Psoas muscle (tissue), 8 donors: ENCODE results near the gene CPXM2. TPM values are rescaled to one million over a fixed set of nuclear protein-coding genes. Genes with fewer than 3 reads are reported as not detected.

Experiments
- ATAC-seq, 4 donors: fragments of 200-7000 bp; cut with Tn5 transposase; one replicate each; pipeline ENCODE4 v1.9.1; 2020; ENCODE audit warnings: moderate library complexity in 3 of 4, mild to moderate bottlenecking in 2 of 4
- DNase-seq, 2 donors: peaks; one replicate each; pipeline ENCODE4 v3.0.0-alpha.2; 2020
- H3K27ac ChIP-seq: fragments of 200-600 bp; one replicate; pipeline ENCODE4 v1.8.0; 2022
- H3K27me3 ChIP-seq, 3 donors: fragments of 200-600 bp in 1 of 3; one replicate each; pipeline versions ENCODE4 v1.6.1 to v1.8.0; 2013 to 2022; ENCODE audit warnings: low read length in 2 of 3, mild to moderate bottlenecking in 2 of 3, moderate library complexity in 1 of 3; ENCODE audit not compliant: insufficient read depth in 3 of 3
- H3K36me3 ChIP-seq, 2 donors: fragments of 200-600 bp in 1 of 2; one replicate each; pipeline versions ENCODE4 v1.6.1 to v1.8.0; 2013 to 2022; ENCODE audit warnings: low read depth in 1 of 2, mild to moderate bottlenecking in 1 of 2, moderate library complexity in 1 of 2; ENCODE audit not compliant: insufficient read depth in 1 of 2
- H3K4me1 ChIP-seq: fragments of 200-600 bp; one replicate; pipeline ENCODE4 v1.8.0; 2022
- H3K4me3 ChIP-seq: fragments of 200-600 bp; one replicate; pipeline ENCODE4 v1.8.0; 2022; ENCODE audit warnings: mild to moderate bottlenecking
- H3K9me3 ChIP-seq: fragments of 200-600 bp; one replicate; pipeline ENCODE4 v1.8.0; 2022
- CTCF ChIP-seq: fragments of 200-600 bp; IDR thresholded peaks from one replicate; pipeline ENCODE4 v1.8.0; 2022; ENCODE audit warnings: antibody characterized with exemption
- WGBS, 3 donors: extraction: QIAGEN DNeasy Blood & Tissue Kit; methylation state at CpG; one replicate each; pipeline versions ENCODE4 v1.1.6 to v1.1.7; 2013; 5-methylcytosine and 5-hydroxymethylcytosine counted together
- intact Hi-C, 2 donors: fragments of 100-400 bp; cut with DNase I; formaldehyde crosslinking; loops; one replicate each; pipeline versions ENCODE4 v1.11.0 to v1.14.2; 2022
- long read RNA-seq, 2 donors: library from polyadenylated mRNA; unstranded; transcript quantifications; one replicate each; pipeline ENCODE4 v2.0.0, GENCODE V29; 2021
- polyA plus RNA-seq, 3 donors: library from polyadenylated mRNA; stranded (reverse); fragments of 200-250 nt; gene quantifications; one replicate each; pipeline ENCODE4 v1.2.3, GENCODE V29; 2013
- total RNA-seq, 4 donors: library from RNA; stranded (reverse); fragmentation: NEBNext Ultra II Directional in 2 of 4; extraction: Animal tissue kit (Norgen Biotek cat#: 25700) in 2 of 4; gene quantifications; one replicate each; pipeline versions ENCODE4 v1.2.1 to v1.2.4, GENCODE V29; 2021 to 2023
- donor health status: healthy with polysubstance abuse.
- donor health status: DM: no; HTN: no; CAD: no; lungs with moderate emphysema.
- donor health status: Bipolar disorder and iron deficiency.
- donor health status: healthy.
- donor health status: DM: yes; HTN: yes; CAD: no.
- donor health status: DM: no; HTN: no; CAD: no.
- donor health status: DM: no; HTN: no; CAD: no.
- donor health status: DM: yes; HTN: yes; CAD: no.

Gene CPXM2
- total RNA-seq = 1 to 10 TPM; 1.1 to 5.2 (median 2.5) TPM
- 1 to 10 TPM in 1 of 3 donors, under 1 TPM in 2; 0.78 to 1.4 (median 0.83) TPM for polyA plus RNA-seq
- long read RNA-seq, donor 1 = 0 reads
- long read RNA-seq, donor 2, partial matches to known transcripts = 4 of 5 reads
- long read RNA-seq, donor 2, other reads (novel, unspliced or antisense) = 1 of 5 reads

DNA sequence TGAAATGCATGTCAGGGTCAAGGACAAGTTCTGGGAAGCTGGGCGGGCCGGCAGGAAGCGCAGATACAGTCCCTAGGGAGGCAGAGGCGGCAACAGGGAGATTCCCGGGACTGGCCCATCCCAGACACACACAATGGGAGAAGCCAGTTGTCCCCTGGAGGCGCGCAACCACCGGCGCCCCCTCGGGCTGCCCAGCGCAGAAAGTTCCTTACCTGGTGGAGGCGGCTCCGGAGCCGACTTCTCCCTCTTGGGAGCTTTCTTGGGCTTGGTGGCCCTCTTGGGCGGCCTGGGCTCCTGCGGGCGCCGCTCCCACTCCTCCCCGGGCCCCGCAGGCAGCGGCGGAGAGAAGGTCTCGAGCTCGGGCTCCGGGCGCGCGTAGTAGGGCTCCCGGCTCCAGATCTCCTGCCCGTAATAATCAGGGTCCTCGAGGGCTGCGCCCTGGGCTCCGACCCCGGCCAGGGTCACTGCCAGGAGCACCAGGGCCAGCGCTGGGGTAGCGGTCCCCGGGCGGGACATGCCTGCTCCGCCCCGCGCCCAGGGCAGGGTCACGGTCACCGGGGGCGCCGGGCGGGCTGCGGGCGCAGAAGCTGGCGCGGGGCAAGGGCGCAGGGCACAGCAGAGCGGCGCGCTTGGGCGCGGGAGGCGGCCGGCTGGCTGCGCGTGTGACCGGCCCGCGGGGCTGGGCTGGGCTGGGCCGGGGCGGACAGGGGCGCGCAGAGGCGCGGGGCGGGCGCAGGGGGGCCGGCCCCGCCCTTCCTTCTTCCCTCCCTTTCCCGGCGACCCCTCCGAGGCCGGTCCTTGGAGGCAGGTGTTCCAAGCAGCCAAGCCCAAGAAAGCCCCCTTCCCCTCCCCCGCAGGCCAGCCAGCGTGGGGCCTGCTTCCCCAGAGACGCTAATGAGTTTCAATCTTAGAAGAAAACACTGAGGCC, at the start of gene CPXM2:
Gene CPXM2, minus strand, starts transcription at position 664 of the 928 bp plus-strand sequence. Its CDS starts 148 bp downstream, at position 516.
- ATAC-seq = peak in 2 of 4 donors; percentile 22 to 30

GRCh38 chr10:123939591-123939990, 48.0 kb upstream of the CPXM2 start:
- no peak for TF ChIP-seq CTCF
- WGBS, 3 donors = 87 to 93% (median 92%) methylated on average over 7 of the region's 7 CpGs
- intact Hi-C loops = no loop called here
- H3K4me3 ChIP-seq = no peak overlapping the region
- no peak for ATAC-seq
- no peak for DNase-seq
- no peaks in the 10 kb centered on the region for H3K27me3 ChIP-seq
- no peak overlapping the region for H3K27ac ChIP-seq
- no peaks in the 10 kb centered on the region for H3K4me1 ChIP-seq
- H3K36me3 ChIP-seq = no peaks in the 10 kb centered on the region
- H3K9me3 ChIP-seq = no peaks in the 10 kb centered on the region

More for the DNA sequence above, at the start of gene CPXM2:
- Histone ChIP-seq H3K4me3 (peak within 1 kb of the TSS; percentile 55), H3K9me3 (no peaks in the 10 kb centered on the region), H3K27ac (no peak within 1 kb of the TSS), H3K27me3 (peaks cover 0 to 39% (median 0%) of the 10 kb centered on the region in 3 donors), H3K4me1 (no peaks in the 10 kb centered on the region), H3K36me3 (no peaks in the 10 kb centered on the region)
- intact Hi-C loops = no loop called here
- no peak for TF ChIP-seq CTCF
- WGBS, 3 donors = 4 to 6% (median 4%) methylated on average over 48 to 80 of the region's 80 CpGs
- peak in 1 of 2 donors; percentile 46 for DNase-seq

DNA sequence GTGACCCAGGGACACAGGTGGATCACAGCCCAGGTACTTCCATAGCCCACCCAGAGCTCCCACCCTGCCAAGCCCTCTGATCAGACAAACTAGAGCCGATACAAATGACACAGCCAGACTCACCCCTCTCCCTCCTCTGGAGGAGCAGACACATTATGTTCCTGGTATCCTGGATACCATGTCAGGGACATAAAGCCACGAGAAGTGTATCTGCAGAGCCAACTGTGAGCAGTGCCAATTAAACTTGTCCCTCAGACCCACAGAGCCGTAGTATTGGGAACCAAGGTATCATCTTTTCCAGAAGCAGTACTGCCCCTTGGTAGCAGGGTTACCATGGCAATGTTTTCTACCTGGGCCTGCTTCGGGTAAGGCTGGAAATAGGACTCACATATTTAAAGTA, 47.3 kb upstream of the CPXM2 start:
- intact Hi-C loops = no loop called here
- no peaks in the 10 kb centered on the region for H3K36me3 ChIP-seq
- H3K9me3 ChIP-seq = no peaks in the 10 kb centered on the region
- no peak for TF ChIP-seq CTCF
- ATAC-seq (no peak), DNase-seq (no peak)
- no peaks in the 10 kb centered on the region for H3K27me3 ChIP-seq
- H3K4me3 ChIP-seq = no peak overlapping the region
- 74 to 88% (median 87%) methylated on average over 4 of the region's 4 CpGs for WGBS, 3 donors
- H3K27ac ChIP-seq = no peak overlapping the region
- no peaks in the 10 kb centered on the region for H3K4me1 ChIP-seq

DNA sequence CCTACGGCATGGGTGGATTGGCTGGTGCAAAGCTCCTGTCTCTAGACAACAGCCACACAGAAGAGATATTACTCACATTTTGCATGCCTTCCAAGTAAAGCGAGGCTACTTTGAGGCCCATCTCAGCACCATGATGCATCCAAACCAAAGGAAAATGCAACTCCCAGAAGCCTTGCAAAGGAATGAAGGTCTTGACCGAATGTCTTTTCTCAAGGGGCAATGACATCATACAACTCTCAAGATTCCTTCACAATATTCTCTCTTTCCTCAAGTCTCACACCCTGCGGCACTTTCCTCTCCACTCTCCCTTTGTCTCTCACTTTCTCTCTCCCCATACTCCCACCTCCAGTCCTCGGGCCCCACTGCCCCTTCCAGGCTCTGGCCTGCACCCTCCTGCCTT, 44.8 kb upstream of the CPXM2 start:
- no peaks in the 10 kb centered on the region for H3K4me1 ChIP-seq
- TF ChIP-seq CTCF = no peak
- intact Hi-C loops = no loop called here
- H3K36me3 ChIP-seq = no peaks in the 10 kb centered on the region
- ATAC-seq = no peak
- no peak overlapping the region for H3K4me3 ChIP-seq
- 65 to 70% (median 65%) methylated on average over 5 of the region's 5 CpGs for WGBS, 3 donors
- H3K9me3 ChIP-seq = no peaks in the 10 kb centered on the region
- H3K27me3 ChIP-seq = no peaks in the 10 kb centered on the region
- DNase-seq = no peak
- H3K27ac ChIP-seq = no peak overlapping the region
